Uterus (tissue), 4 donors: ENCODE results near the gene EPHA8. TPM values are rescaled to one million over a fixed set of nuclear protein-coding genes. Genes with fewer than 3 reads are reported as not detected.

Source experiments
- DNase-seq, 2 donors: peaks; one replicate each; pipeline ENCODE4 v3.0.0-alpha.2; 2019 to 2020
- H3K27ac ChIP-seq, 2 donors: fragments of 200-600 bp; sonication (generic); 1 replicate in 1 of 2; 2 replicates in 1 of 2; pipeline ENCODE4 v1.5.1; 2016 to 2018
- H3K27me3 ChIP-seq, 2 donors: fragments of 200-600 bp; sonication (generic); one replicate each; pipeline ENCODE4 v1.5.1; 2018 to 2019; ENCODE audit warnings: control low read depth in 1 of 2
- H3K36me3 ChIP-seq, 2 donors: fragments of 200-600 bp; sonication (generic); one replicate each; pipeline ENCODE4 v1.5.1; 2019; ENCODE audit warnings: control low read depth in 1 of 2
- H3K4me1 ChIP-seq, 2 donors: fragments of 200-600 bp; sonication (generic); one replicate each; pipeline ENCODE4 v1.5.1; 2018 to 2019; ENCODE audit warnings: control low read depth in 1 of 2
- H3K4me3 ChIP-seq, 2 donors: fragments of 200-600 bp; sonication (generic); 1 replicate in 1 of 2; 2 replicates in 1 of 2; pipeline ENCODE4 v1.5.1; 2018 to 2019; ENCODE audit warnings: mild to moderate bottlenecking in 1 of 2
- H3K9me3 ChIP-seq, 2 donors: fragments of 200-600 bp; sonication (generic); one replicate each; pipeline ENCODE4 v1.5.1; 2019; ENCODE audit warnings: control low read depth in 1 of 2
- POLR2A ChIP-seq, 2 donors: fragments of 450-650 bp; IDR thresholded peaks; one replicate each; pipeline ENCODE4 v1.6.1; 2016; ENCODE audit warnings: antibody characterized with exemption in 2 of 2, mild to moderate bottlenecking in 1 of 2, moderate library complexity in 1 of 2
- intact Hi-C: fragments of 100-400 bp; cut with DNase I; formaldehyde crosslinking; loops from one replicate; pipeline ENCODE4 v1.15.1; 2023; ENCODE audit warnings: low total_unique reads
- total RNA-seq, 4 donors: library from RNA; depleted of rRNA in 3 of 4; stranded (reverse); fragments of >200 nt in 3 of 4; gene quantifications; one replicate each; pipeline versions ENCODE4 v1.1.0 to v1.2.4, GENCODE V29; 2014 to 2023
- TF ChIP-seq, protein P1 (sequence below), 4 experiments: fragments of 200-600 bp in 2 of 4; fragments of 450-650 bp in 2 of 4; sonication (generic) in 2 of 4; IDR thresholded peaks; one replicate each; pipeline ENCODE4 v1.5.1; 2016 to 2019; ENCODE audit warnings: antibody characterized with exemption in 4 of 4, mild to moderate bottlenecking in 2 of 4, moderate library complexity in 1 of 4
- donor health status: DM: yes; HTN: yes; CAD: no.

EPHA8 gene
- total RNA-seq, 4 donors from 2014 or later: 0.07 TPM; not detected in 3

DNA sequence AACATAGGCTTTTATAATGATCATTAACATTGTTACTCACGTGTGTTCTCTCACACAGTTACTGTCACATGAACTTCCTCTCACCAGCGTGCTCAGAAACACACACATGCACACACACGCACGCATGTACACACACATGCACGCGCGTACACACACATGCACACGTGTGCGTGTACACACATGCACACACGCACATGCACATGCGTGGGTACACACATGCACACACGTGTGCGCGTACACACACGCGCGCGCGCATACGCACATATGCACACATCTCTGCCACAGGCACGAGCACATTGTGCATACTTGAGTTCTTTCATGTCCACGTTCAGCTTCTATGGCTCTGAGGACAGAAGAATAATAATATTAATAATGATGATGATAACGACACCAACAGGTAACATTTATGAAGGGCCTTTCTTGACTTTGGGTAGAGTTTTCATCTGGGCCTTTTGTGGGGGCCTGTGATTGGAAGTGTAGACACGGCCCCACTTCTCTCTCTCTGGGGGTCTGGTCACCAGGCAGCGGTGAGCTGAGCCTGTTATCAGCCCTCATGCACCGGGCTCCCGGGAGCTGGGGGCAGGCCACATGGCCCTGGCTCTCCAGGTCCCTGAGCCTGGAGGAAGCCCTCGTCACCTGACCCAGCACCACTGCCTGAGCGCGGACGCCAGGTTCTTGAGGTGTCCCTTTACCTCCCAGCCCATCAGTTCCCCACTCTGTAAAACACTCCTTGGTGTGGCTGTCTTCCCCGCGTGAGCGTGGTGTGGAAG is 7.0 kb downstream of the EPHA8 start:
- no peak overlapping the region for H3K27ac ChIP-seq
- no peaks in the 10 kb centered on the region for H3K9me3 ChIP-seq
- no peak for DNase-seq
- H3K27me3 ChIP-seq: peaks cover 0 to 2% of the 10 kb centered on the region in 2 donors
- no peak for TF ChIP-seq POLR2A (IDR thresholded peaks at IDR 0.05)
- TF ChIP-seq, protein P1, sequence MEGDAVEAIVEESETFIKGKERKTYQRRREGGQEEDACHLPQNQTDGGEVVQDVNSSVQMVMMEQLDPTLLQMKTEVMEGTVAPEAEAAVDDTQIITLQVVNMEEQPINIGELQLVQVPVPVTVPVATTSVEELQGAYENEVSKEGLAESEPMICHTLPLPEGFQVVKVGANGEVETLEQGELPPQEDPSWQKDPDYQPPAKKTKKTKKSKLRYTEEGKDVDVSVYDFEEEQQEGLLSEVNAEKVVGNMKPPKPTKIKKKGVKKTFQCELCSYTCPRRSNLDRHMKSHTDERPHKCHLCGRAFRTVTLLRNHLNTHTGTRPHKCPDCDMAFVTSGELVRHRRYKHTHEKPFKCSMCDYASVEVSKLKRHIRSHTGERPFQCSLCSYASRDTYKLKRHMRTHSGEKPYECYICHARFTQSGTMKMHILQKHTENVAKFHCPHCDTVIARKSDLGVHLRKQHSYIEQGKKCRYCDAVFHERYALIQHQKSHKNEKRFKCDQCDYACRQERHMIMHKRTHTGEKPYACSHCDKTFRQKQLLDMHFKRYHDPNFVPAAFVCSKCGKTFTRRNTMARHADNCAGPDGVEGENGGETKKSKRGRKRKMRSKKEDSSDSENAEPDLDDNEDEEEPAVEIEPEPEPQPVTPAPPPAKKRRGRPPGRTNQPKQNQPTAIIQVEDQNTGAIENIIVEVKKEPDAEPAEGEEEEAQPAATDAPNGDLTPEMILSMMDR (IDR thresholded peaks at IDR 0.05): no peak
- intact Hi-C loops: no loop called here
- H3K4me1 ChIP-seq: no peaks in the 10 kb centered on the region
- H3K4me3 ChIP-seq: no peak overlapping the region
- H3K36me3 ChIP-seq: no peaks in the 10 kb centered on the region

DNA sequence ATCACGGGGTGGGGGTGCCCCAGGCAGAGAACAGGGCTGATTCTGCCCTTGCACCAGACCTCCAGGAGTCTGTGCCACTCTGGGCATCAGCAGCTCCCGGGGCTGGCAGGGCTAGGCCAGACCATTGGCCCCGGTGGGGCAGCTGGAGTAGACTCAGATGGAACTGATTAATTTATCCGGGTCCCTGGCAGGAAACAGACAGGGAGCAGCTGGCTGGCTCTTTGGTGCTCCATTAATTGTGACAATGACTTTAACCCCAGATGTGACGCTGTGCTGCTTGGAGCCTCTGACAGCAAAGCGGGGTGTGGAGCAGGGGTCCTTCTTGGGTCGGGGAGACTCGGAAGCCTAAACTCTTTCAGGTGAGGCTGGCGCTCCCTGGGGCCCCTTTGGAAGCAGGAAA is 9.5 kb downstream of the EPHA8 start:
- Histone ChIP-seq H3K9me3 (no peaks in the 10 kb centered on the region), H3K36me3 (no peaks in the 10 kb centered on the region), H3K27ac (no peak overlapping the region), H3K27me3 (no peaks in the 10 kb centered on the region), H3K4me1 (no peaks in the 10 kb centered on the region), H3K4me3 (no peak overlapping the region)
- TF ChIP-seq, protein P1 (IDR thresholded peaks at IDR 0.05): no peak
- TF ChIP-seq POLR2A (IDR thresholded peaks at IDR 0.05): no peak
- intact Hi-C loops: no loop called here
- no peak for DNase-seq

DNA sequence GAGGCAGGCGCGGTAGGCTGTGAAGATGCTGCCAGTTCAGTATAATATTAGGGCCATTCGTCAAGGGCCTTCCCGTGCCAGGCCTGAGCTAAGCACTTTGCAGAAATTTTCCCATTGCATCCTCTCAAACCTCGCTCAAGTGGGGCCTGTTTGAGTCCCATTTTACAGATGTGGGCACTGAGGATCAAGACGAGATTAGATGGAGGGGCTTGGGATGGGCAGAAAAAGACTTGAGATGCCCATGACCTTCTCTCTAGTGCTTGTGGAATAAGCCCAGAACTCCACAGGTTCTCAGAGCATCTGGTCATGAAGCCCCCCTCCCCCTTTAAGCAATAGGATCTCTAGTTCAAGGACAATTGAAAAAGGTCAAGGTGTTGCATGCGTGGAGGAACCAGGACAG is 9.9 kb downstream of the EPHA8 start:
- TF ChIP-seq, protein P1 (IDR thresholded peaks at IDR 0.05): no peak
- TF ChIP-seq POLR2A (IDR thresholded peaks at IDR 0.05): no peak
- intact Hi-C loops: no loop called here
- H3K27me3 ChIP-seq: no peaks in the 10 kb centered on the region

DNA sequence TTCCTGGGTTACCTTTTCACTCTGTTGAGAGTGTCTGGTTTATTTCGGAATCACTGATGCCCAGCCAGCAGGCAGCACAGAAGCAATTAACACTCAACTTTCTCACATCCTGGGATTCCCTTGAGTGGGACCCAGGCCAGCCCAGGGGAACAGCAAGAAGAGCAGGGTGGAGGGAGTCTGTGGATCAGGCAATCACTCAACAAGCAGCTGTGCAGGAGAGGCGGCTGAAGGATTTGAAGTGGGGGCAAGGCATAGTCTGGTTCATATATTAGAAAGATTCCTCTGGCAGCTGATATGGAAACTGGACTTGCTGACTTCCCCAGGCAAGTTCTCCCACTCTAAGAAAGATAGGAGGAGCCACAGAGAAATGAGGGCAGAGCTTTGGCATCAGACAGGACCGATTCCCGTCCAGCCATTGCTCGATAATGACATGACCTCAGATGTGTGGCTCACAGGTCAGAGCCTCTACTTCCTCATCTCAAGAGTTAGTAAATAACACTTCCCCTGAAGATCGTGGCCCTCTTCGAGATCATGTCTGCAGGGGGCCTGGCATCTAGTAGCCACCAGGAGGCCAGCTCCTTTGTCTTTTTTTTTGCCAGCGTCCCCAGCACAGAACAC is 12.4 kb downstream of the EPHA8 start:
- Histone ChIP-seq H3K4me3 (no peak overlapping the region), H3K27me3 (no peaks in the 10 kb centered on the region), H3K36me3 (no peaks in the 10 kb centered on the region), H3K27ac (no peak overlapping the region), H3K4me1 (no peaks in the 10 kb centered on the region), H3K9me3 (no peaks in the 10 kb centered on the region)
- intact Hi-C loops: no loop called here
- no peak for DNase-seq
- TF ChIP-seq, protein P1 (IDR thresholded peaks at IDR 0.05): no peak
- no peak for TF ChIP-seq POLR2A (IDR thresholded peaks at IDR 0.05)

More for the DNA sequence above, 9.9 kb downstream of the EPHA8 start:
- no peaks in the 10 kb centered on the region for H3K9me3 ChIP-seq
- no peak for DNase-seq
- H3K4me3 ChIP-seq: no peak overlapping the region
- H3K27ac ChIP-seq: no peak overlapping the region
- H3K4me1 ChIP-seq: no peaks in the 10 kb centered on the region
- H3K36me3 ChIP-seq: no peaks in the 10 kb centered on the region

DNA sequence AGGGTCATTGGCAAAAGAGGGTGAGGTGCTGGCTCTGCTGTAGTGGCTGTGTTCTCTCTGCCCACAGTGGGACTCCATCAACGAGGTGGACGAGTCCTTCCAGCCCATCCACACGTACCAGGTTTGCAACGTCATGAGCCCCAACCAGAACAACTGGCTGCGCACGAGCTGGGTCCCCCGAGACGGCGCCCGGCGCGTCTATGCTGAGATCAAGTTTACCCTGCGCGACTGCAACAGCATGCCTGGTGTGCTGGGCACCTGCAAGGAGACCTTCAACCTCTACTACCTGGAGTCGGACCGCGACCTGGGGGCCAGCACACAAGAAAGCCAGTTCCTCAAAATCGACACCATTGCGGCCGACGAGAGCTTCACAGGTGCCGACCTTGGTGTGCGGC is 12.9 kb downstream of the EPHA8 start:
- intact Hi-C loops: no loop called here
- TF ChIP-seq, protein P1 (IDR thresholded peaks at IDR 0.05): no peak
- no peak for TF ChIP-seq POLR2A (IDR thresholded peaks at IDR 0.05)

More for the DNA sequence above, 12.9 kb downstream of the EPHA8 start:
- Histone ChIP-seq H3K27me3 (no peaks in the 10 kb centered on the region), H3K4me3 (no peak overlapping the region), H3K9me3 (no peaks in the 10 kb centered on the region), H3K36me3 (no peaks in the 10 kb centered on the region), H3K27ac (no peak overlapping the region), H3K4me1 (no peaks in the 10 kb centered on the region)
- no peak for DNase-seq
